Neuronal stem cell (in vitro differentiated cells): ENCODE measurements around the gene SLC38A8.

Experiments used
- DNase-seq: peaks from one replicate; pipeline ENCODE4 v3.0.0-alpha.2; 2013; ENCODE audit warnings: low spot score
- H2AFZ ChIP-seq: one replicate; pipeline ENCODE4 v1.6.1; 2013; ENCODE audit warnings: mild to moderate bottlenecking, low read length, inconsistent platforms
- H2AK5ac ChIP-seq: 2 replicates; pipeline ENCODE4 v1.6.1; 2013; ENCODE audit warnings: low read depth, mild to moderate bottlenecking, inconsistent platforms, low read length, moderate library complexity, mixed read lengths
- H2BK120ac ChIP-seq: 2 replicates; pipeline ENCODE4 v1.6.1; 2013; ENCODE audit warnings: low read depth, mild to moderate bottlenecking, inconsistent platforms, low read length, moderate library complexity, mixed read lengths
- H2BK12ac ChIP-seq: one replicate; pipeline ENCODE4 v1.6.1; 2013; ENCODE audit warnings: low read length, inconsistent platforms
- H2BK15ac ChIP-seq: 2 replicates; pipeline ENCODE4 v1.6.1; 2013; ENCODE audit warnings: mild to moderate bottlenecking, low read length, inconsistent platforms, mixed read lengths
- H2BK5ac ChIP-seq: one replicate; pipeline ENCODE4 v1.6.1; 2013; ENCODE audit warnings: inconsistent platforms, mild to moderate bottlenecking, low read length, moderate library complexity
- H3K14ac ChIP-seq: one replicate; pipeline ENCODE4 v1.6.1; 2013; ENCODE audit warnings: low read length, inconsistent platforms
- H3K18ac ChIP-seq: 2 replicates; pipeline ENCODE4 v1.6.1; 2013; ENCODE audit warnings: low read length, inconsistent platforms
- H3K23ac ChIP-seq: 2 replicates; pipeline ENCODE4 v1.6.1; 2013; ENCODE audit warnings: low read depth, mild to moderate bottlenecking, mixed read lengths, low read length, inconsistent platforms; ENCODE audit not compliant: poor library complexity
- H3K27ac ChIP-seq: replicated peaks from 3 replicates; pipeline ENCODE4 v1.5.1; 2013; ENCODE audit warnings: low read length, inconsistent platforms
- H3K27me3 ChIP-seq, 3 experiments: 2 replicates each; pipeline ENCODE4 v1.6.1; 2013; ENCODE audit warnings: low read length in 3 of 3, mild to moderate bottlenecking in 2 of 3, inconsistent platforms in 1 of 3, low read depth in 1 of 3, mixed read lengths in 1 of 3, moderate library complexity in 1 of 3; ENCODE audit not compliant: control insufficient read depth in 3 of 3, insufficient read depth in 3 of 3
- H3K36me3 ChIP-seq, 2 donors: replicated peaks in 1 of 2; 2 replicates each; pipeline ENCODE4 v1.6.1; 2013; ENCODE audit warnings: low read length in 2 of 2; ENCODE audit not compliant: control insufficient read depth in 2 of 2, insufficient read depth in 2 of 2
- H3K4ac ChIP-seq: 2 replicates; pipeline ENCODE4 v1.6.1; 2013; ENCODE audit warnings: inconsistent platforms, mild to moderate bottlenecking, low read length, moderate library complexity
- H3K4me1 ChIP-seq, 2 donors: 1 replicate in 1 of 2; 2 replicates in 1 of 2; pipeline ENCODE4 v1.6.1; 2013; ENCODE audit warnings: low read length in 2 of 2, low read depth in 1 of 2; ENCODE audit not compliant: control insufficient read depth in 2 of 2, insufficient read depth in 1 of 2
- H3K4me2 ChIP-seq: one replicate; pipeline ENCODE4 v1.6.1; 2013; ENCODE audit warnings: mild to moderate bottlenecking, low read length, inconsistent platforms; ENCODE audit not compliant: insufficient read depth, poor library complexity, severe bottlenecking
- H3K4me3 ChIP-seq, 2 donors: 2 replicates each; pipeline ENCODE4 v1.5.1; 2013; ENCODE audit warnings: low read length in 2 of 2, mild to moderate bottlenecking in 2 of 2, inconsistent platforms in 1 of 2, moderate library complexity in 1 of 2
- H3K79me1 ChIP-seq: one replicate; pipeline ENCODE4 v1.6.1; 2013; ENCODE audit warnings: low read depth, mild to moderate bottlenecking, inconsistent platforms, low read length, moderate library complexity
- H3K9ac ChIP-seq: one replicate; pipeline ENCODE4 v1.6.1; 2013; ENCODE audit warnings: mild to moderate bottlenecking, low read depth, low read length, inconsistent platforms; ENCODE audit not compliant: poor library complexity
- H3K9me3 ChIP-seq, 2 donors: replicated peaks in 1 of 2; 2 replicates each; pipeline versions ENCODE3 to v1.6.1; 2013; ENCODE audit warnings: low read length in 2 of 2, mild to moderate bottlenecking in 2 of 2, inconsistent platforms in 1 of 2, low read depth in 1 of 2, mixed read lengths in 1 of 2, moderate library complexity in 1 of 2; ENCODE audit not compliant: control insufficient read depth in 2 of 2, insufficient read depth in 1 of 2
- H4K8ac ChIP-seq: one replicate; pipeline ENCODE4 v1.6.1; 2013; ENCODE audit warnings: low read depth, mild to moderate bottlenecking, inconsistent platforms, low read length, moderate library complexity
- H4K91ac ChIP-seq: one replicate; pipeline ENCODE4 v1.6.1; 2013; ENCODE audit warnings: low read length, low read depth, mild to moderate bottlenecking, inconsistent platforms; ENCODE audit not compliant: poor library complexity
- WGBS, 2 donors: extraction: QIAGEN DNeasy Blood & Tissue Kit; methylation state at CpG; one replicate each; pipeline ENCODE4 v1.1.7; 2013; ENCODE audit warnings: missing lambda C conversion rate in 2 of 2, mixed read lengths in 1 of 2; ENCODE audit not compliant: insufficient read length in 2 of 2, insufficient replicate concordance in 1 of 2; ENCODE audit errors: extremely low coverage in 2 of 2; 5-methylcytosine and 5-hydroxymethylcytosine counted together

Gene SLC38A8

GRCh38 chr16:84007520-84007919, 35.1 kb downstream of the SLC38A8 start:
- Histone ChIP-seq H3K27ac (no peak overlapping the region), H2BK120ac (no peak overlapping the region), H3K14ac (no peak overlapping the region), H3K9me3 (peaks cover 0 to 2% of the 10 kb centered on the region in 2 donors), H2BK12ac (no peak overlapping the region), H3K27me3 (no peaks in the 10 kb centered on the region), H2AK5ac (no peak overlapping the region), H4K91ac (no peak overlapping the region), H3K36me3 (no peaks in the 10 kb centered on the region), H3K9ac (no peak overlapping the region), H4K8ac (no peak overlapping the region), H3K4me3 (no peak overlapping the region), H2AFZ (no peak overlapping the region), H2BK5ac (peak overlapping the region; percentile 29), H3K23ac (peak overlapping the region; percentile 73), H2BK15ac (no peak overlapping the region), H3K4me1 (no peaks in the 10 kb centered on the region), H3K18ac (no peak overlapping the region), H3K79me1 (peaks cover 3% of the 10 kb centered on the region), H3K4me2 (no peak overlapping the region), H3K4ac (no peak overlapping the region)
- no CpG with 5 or more reads among the region's 4 CpGs for WGBS, 2 donors
- no peak for DNase-seq

- Histone ChIP-seq H3K27me3 (no peaks in the 10 kb centered on the region), H4K8ac (no peak overlapping the region), H3K9ac (peak overlapping the region; percentile 18), H3K4me2 (no peak overlapping the region), H3K9me3 (peaks cover 0 to 2% of the 10 kb centered on the region in 2 donors), H3K18ac (peak overlapping the region; percentile 30), H3K23ac (no peak overlapping the region), H2BK5ac (no peak overlapping the region), H3K4me3 (no peak overlapping the region), H3K4ac (no peak overlapping the region), H3K4me1 (peaks cover 8% of the 10 kb centered on the region in 2 donors), H3K14ac (peak overlapping the region; percentile 5), H2AFZ (no peak overlapping the region), H4K91ac (no peak overlapping the region), H3K27ac (no peak overlapping the region), H2BK15ac (no peak overlapping the region), H2BK120ac (no peak overlapping the region), H2AK5ac (no peak overlapping the region), H3K79me1 (peaks cover 3% of the 10 kb centered on the region), H3K36me3 (peaks cover 0 to 4% of the 10 kb centered on the region in 2 donors), H2BK12ac (no peak overlapping the region)
- DNase-seq: no peak
- no CpG with 5 or more reads among the region's 5 CpGs for WGBS, 2 donors
These were observed 37.2 kb downstream of the SLC38A8 start for GRCh38 chr16:84005391-84005790.

DNA sequence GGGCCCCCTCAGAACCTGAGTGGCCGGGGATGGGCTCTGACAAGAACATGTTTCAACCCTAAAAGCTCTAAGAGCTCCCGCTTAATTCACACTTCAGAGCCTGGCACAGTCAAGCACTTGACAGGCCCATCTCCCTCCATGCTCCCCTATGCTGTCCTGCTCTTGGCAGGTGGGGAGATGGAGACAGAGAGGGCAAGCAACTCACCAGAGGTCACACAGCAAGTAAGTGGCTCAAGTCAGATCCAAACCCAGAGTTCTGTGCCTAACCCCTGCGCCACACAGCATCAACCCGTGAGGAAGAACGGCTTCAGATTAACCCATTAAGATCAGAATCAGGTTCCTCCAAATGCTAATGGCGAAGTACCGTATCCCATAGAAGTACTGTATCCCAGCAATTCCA, 38.2 kb downstream of the SLC38A8 start:
- no peak overlapping the region for H3K4me2 ChIP-seq
- H2BK5ac ChIP-seq: no peak overlapping the region
- H4K8ac ChIP-seq: no peak overlapping the region

DNA sequence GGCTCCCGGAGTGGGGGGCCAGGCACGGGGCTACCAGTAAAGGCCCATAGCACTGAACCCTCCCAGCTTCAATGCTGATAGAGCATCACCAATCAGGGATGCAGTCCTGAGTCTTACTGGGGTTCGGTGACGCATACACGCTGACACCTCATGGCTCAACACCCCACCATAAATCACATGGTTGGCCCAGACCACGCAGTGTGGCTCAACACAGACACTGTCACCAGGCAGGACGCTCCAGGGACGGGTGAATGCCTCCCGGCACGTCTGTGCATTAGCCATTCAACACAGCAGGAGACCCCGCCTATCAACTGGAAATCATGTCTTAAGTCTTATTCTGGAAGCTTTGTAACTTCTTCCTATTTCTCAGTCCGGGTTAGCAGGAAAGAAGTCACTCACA, 39.6 kb downstream of the SLC38A8 start:
- no peaks in the 10 kb centered on the region for H3K27me3 ChIP-seq
- H3K4me2 ChIP-seq: no peak overlapping the region
- H2BK15ac ChIP-seq: no peak overlapping the region
- H4K91ac ChIP-seq: no peak overlapping the region
- peaks cover 3% of the 10 kb centered on the region for H3K79me1 ChIP-seq
- no peak overlapping the region for H3K9ac ChIP-seq
- no peak overlapping the region for H4K8ac ChIP-seq
- DNase-seq: no peak
- H3K9me3 ChIP-seq: no peaks in the 10 kb centered on the region
- no peak overlapping the region for H2BK5ac ChIP-seq
- no peak overlapping the region for H2AK5ac ChIP-seq
- H3K27ac ChIP-seq: no peak overlapping the region
- H3K4ac ChIP-seq: no peak overlapping the region
- H3K18ac ChIP-seq: no peak overlapping the region
- no CpG with 5 or more reads among the region's 12 CpGs for WGBS, 2 donors
- H3K4me1 ChIP-seq: peaks cover 8% of the 10 kb centered on the region in 2 donors
- no peak overlapping the region for H2AFZ ChIP-seq
- H3K36me3 ChIP-seq: peaks cover 0 to 9% of the 10 kb centered on the region in 2 donors
- H2BK120ac ChIP-seq: no peak overlapping the region
- H3K14ac ChIP-seq: no peak overlapping the region
- no peak overlapping the region for H2BK12ac ChIP-seq
- no peak overlapping the region for H3K4me3 ChIP-seq
- H3K23ac ChIP-seq: no peak overlapping the region

More for the DNA sequence above, 38.2 kb downstream of the SLC38A8 start:
- H2BK15ac ChIP-seq: no peak overlapping the region
- H4K91ac ChIP-seq: no peak overlapping the region
- no peak for DNase-seq
- WGBS, 2 donors: no CpG with 5 or more reads among the region's 7 CpGs
- H2AFZ ChIP-seq: no peak overlapping the region
- H3K4me1 ChIP-seq: peaks cover 8% of the 10 kb centered on the region in 2 donors
- no peak overlapping the region for H3K4me3 ChIP-seq
- H3K14ac ChIP-seq: no peak overlapping the region
- no peak overlapping the region for H3K23ac ChIP-seq
- peaks cover 0 to 4% of the 10 kb centered on the region in 2 donors for H3K36me3 ChIP-seq
- peaks cover 0 to 2% of the 10 kb centered on the region in 2 donors for H3K9me3 ChIP-seq
- no peaks in the 10 kb centered on the region for H3K27me3 ChIP-seq
- no peak overlapping the region for H3K27ac ChIP-seq
- no peak overlapping the region for H3K9ac ChIP-seq
- H3K18ac ChIP-seq: no peak overlapping the region
- H2BK120ac ChIP-seq: no peak overlapping the region
- no peak overlapping the region for H2BK12ac ChIP-seq
- peaks cover 3% of the 10 kb centered on the region for H3K79me1 ChIP-seq
- no peak overlapping the region for H2AK5ac ChIP-seq
- no peak overlapping the region for H3K4ac ChIP-seq
